Measurements from ENCODE around the gene ZNF727. TPM values are rescaled to one million over a fixed set of nuclear protein-coding genes. Genes with fewer than 3 reads are reported as not detected.
"Not testable (repeated sequence)": the region's sequence is repeated elsewhere in the genome, so short reads cannot be mapped to it uniquely, and the experiment has no call there.

ZNF727 gene
- total RNA-seq = 1 to 10 TPM in 1 of 2 experiments, under 1 TPM in 1; 0.84 to 1.1 TPM

DNA sequence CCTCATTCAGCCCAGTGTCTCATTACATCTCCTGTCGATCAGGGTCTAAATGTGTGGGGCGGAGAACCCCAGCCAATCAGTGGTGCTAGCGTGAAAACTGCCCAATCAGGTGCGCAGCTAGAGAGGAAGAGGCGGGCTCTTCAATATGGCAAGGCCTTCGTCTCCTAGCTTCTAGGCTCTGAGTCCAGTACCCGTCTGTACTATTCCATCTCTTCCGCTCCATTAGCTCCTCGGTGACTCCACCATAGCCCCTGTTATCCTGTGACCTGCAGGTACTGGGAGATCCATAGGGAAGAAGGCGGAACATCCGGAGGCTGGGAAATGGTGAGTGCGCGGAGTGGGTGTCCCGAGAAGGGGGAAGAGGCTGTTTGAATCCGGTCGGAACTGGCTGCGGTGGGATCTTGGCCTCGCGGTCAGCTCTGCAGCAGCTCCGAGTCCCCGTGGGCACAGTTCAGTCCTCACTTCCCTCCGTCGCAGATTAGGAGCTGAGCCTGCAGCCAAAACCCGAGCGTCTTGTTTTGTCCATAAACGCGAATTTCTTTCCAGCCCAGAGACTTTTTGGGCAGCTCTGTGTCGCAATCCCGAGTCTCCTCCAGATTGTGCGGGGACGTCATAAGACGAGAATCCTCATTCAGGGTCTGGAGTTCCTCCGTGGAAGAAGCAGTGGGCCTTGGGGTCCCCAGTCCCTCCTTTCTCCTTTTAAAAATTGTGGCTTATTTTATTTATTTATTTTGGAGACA, at the start of gene ZNF727:
TSS of gene ZNF727 (plus strand) at position 134 of the 740 bp plus-strand sequence. CDS start at position 322, 188 bp downstream.
- Mint-ChIP-seq H3K9me3 (ENCODE audit: low read depth) (peaks cover 29% of the 10 kb centered on the region), H3K27me3 (no peaks in the 10 kb centered on the region), H3K4me3 (peak within 1 kb of the TSS; percentile 73), H3K27ac (peak within 1 kb of the TSS; percentile 67), H3K4me1 (peaks cover 2% of the 10 kb centered on the region), H3K36me3 (ENCODE audit: low read depth) (peaks cover 10% of the 10 kb centered on the region)
- ATAC-seq = peak; percentile 95
- ChIA-PET CTCF (interaction anchor here (0.7 kb wide), 1 partner anchor 408 kb away, joined by 3 read pairs; no protein-coding TSS in a partner anchor), POLR2A (interaction anchor here (0.7 kb wide), 1 partner anchor 462 kb away, joined by 3 read pairs; no protein-coding TSS in a partner anchor)
- peak; percentile 55 for DNase-seq
- intact Hi-C loops (cut with DNase I, micrococcal nuclease) = no loop called here

DNA sequence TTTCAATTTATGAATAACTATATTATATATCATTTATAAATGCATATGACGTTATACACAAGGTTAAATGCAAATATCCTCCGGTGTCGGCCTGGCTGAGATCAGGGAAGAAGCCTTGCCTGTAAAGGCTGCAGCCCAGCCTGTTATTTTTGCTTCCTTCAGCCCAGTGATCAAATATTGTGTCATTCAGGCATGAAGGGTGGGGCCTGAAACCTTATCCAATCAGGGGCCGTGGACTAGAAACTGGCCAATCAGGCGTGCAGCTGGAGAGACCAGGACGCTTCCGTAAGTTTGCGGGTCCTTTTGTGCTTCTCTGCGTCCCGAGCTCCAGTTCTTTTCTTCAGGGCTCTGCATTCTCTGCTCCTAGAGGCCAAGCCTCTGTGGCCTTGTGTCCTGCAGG, 46.7 kb upstream of the ZNF727 start, which contains the start of gene ZNF722:
TSS of gene ZNF722 (plus strand) at position 301 of the 400 bp plus-strand sequence. CDS start 113 bp downstream, outside the sequence.
- H3K27me3 Mint-ChIP-seq = no peaks in the 10 kb centered on the region
- H3K36me3 Mint-ChIP-seq (ENCODE audit: low read depth) = peaks cover 4% of the 10 kb centered on the region
- no peak for ATAC-seq
- H3K9me3 Mint-ChIP-seq (ENCODE audit: low read depth) = peaks cover 16% of the 10 kb centered on the region
- no peak within 1 kb of the TSS for H3K4me3 Mint-ChIP-seq
- no peaks in the 10 kb centered on the region for H3K4me1 Mint-ChIP-seq
- ChIA-PET CTCF (no interaction called here), POLR2A (no interaction called here)
- no peak for DNase-seq
- no peak within 1 kb of the TSS for H3K27ac Mint-ChIP-seq
- intact Hi-C loops (cut with DNase I, micrococcal nuclease) = no loop called here

DNA sequence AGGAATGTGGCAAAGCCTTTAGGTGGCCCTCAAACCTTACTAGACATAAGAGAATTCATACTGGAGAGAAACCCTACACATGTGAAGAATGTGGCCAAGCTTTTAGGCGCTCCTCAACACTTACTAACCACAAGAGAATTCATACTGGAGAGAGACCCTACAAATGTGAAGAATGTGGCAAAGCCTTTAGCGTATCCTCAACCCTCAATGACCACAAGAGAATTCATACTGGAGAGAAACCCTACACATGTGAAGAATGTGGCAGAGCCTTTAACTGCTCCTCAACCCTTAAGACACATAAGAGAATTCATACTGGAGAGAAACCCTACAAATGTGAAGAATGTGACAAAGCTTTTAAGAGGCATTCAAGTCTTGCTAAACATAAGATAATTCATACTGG, 29.7 kb upstream of the ZNF727 start:
- DNase-seq; H3K36me3 Mint-ChIP-seq (ENCODE audit: low read depth); H3K4me1 Mint-ChIP-seq; POLR2A ChIA-PET; H3K27ac Mint-ChIP-seq; H3K4me3 Mint-ChIP-seq; ATAC-seq; H3K27me3 Mint-ChIP-seq; CTCF ChIA-PET; intact Hi-C loops (cut with DNase I, micrococcal nuclease): not testable (repeated sequence)
- peaks cover 46% of the 10 kb centered on the region for H3K9me3 Mint-ChIP-seq (ENCODE audit: low read depth)

DNA sequence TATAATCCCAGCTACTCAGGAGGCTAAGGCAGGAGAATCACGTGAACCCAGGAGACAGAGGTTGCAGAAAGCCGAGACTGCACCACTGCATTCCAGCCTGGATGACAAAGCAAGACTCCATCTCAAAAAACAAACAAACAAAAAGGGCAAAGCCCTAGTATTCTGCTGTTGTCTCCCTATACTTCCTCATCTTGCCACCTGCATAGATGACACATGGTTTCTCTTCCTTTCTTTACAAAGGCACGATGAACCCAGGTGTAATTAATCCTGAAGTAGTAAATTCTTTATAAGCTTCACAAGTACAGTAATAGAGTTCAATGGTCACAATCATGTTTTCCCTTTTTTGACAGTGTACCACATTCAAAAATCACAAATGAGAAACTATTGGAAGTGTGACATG, 9.8 kb upstream of the ZNF727 start:
- intact Hi-C loops (cut with DNase I, micrococcal nuclease) = loop anchor here in 1 of 2 experiments (10.0 kb wide), 1 partner anchor 49 kb away; no protein-coding TSS in a partner anchor
- no peak for ATAC-seq
- DNase-seq = no peak
- Mint-ChIP-seq H3K27ac (no peak overlapping the region), H3K27me3 (peaks cover 3% of the 10 kb centered on the region), H3K4me1 (no peaks in the 10 kb centered on the region), H3K36me3 (ENCODE audit: low read depth) (peaks cover 12% of the 10 kb centered on the region), H3K4me3 (no peak overlapping the region), H3K9me3 (ENCODE audit: low read depth) (peaks cover 30% of the 10 kb centered on the region)
- ChIA-PET CTCF (no interaction called here), POLR2A (no interaction called here)

DNA sequence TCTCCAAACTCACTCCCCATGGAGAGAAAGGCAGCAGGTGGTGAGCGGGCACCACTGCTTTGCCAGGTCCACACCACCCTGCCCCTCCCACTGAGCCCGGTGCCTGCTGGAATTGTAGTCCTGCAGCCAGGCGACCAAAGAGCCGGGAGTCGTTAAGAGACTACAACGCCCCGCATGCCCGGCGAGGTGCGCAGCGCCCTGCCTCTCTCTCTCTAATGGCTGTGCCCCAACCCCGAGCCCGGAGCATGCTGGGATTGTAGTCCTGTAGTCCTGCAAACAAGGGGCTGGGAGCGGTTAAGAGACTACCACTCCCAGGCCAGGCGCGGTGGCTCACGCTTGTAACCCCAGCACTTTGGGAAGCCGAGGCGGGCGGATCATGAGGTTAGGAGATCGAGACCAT, 8.1 kb upstream of the ZNF727 start:
- H3K4me3 Mint-ChIP-seq = no peak overlapping the region
- POLR2A ChIA-PET = no interaction called here
- no peak for DNase-seq

DNA sequence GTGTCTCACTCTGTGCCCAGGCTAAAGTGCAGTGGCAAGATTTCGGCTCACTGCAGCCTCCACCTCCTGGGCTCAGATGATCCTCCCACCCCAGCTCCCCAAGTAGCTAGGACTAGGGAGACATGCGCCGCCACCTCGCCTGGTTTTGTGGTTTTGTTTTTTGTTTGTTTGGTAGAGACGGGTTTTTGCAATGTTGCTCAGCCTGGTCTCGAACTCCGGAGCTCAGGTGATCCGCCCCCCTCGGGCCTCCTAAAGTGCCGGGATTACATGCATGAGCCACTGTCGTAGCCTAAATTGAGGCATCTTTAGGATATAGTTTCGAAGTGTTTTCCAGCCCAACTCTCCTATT, 781 bp downstream of the ZNF727 start:
- intact Hi-C loops (cut with DNase I, micrococcal nuclease) = no loop called here

More for the DNA sequence above, 8.1 kb upstream of the ZNF727 start:
- Mint-ChIP-seq H3K36me3 (ENCODE audit: low read depth) (peaks cover 12% of the 10 kb centered on the region), H3K9me3 (ENCODE audit: low read depth) (peaks cover 25% of the 10 kb centered on the region), H3K4me1 (no peaks in the 10 kb centered on the region), H3K27ac (no peak overlapping the region), H3K27me3 (peaks cover 3% of the 10 kb centered on the region)
- CTCF ChIA-PET = no interaction called here
- ATAC-seq = no peak
- intact Hi-C loops (cut with DNase I, micrococcal nuclease) = loop anchor here in 1 of 2 experiments (10.0 kb wide), 1 partner anchor 48 kb away; no protein-coding TSS in a partner anchor

DNA sequence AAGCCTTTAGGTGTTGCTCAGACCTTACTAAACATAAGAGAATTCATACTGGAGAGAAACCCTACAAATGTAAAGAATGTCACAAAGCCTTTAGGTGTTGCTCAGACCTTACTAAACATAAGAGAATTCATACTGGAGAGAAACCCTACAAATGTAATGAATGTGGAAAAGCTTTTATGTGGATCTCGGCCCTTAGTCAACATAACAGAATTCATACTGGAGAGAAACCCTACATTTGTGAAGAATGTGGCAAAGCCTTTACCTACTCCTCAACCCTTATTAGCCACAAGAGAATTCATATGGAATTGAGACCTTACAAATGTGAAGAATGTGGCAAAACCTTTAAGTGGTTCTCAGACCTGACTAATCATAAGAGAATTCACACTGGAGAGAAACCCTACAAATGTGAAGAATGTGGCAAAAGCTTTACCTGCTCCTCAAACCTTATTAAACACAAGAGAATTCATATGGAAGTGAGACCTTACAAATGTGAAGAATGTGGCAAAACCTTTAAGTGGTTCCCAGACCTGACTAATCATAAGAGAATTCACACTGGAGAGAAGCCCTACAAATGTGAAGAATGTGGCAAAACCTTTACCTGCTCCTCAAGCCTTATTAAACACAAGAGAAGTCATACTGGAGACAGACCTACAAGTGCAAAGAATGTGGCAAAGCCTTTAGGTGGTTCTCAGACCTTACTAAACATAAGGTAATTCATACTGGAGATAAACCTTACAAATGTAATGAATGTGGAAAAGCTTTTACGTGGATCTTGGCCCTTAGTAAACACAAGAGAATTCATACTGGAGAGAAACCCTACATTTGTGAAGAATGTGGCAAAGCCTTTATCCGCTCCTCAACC, 32.8 kb downstream of the ZNF727 start:
- H3K27ac Mint-ChIP-seq, H3K4me1 Mint-ChIP-seq, POLR2A ChIA-PET, H3K27me3 Mint-ChIP-seq, CTCF ChIA-PET, H3K4me3 Mint-ChIP-seq, DNase-seq, ATAC-seq: not testable (repeated sequence)
- intact Hi-C loops (cut with DNase I, micrococcal nuclease) = loop anchor here in 1 of 2 experiments (10.0 kb wide), 2 partner anchors 203 to 447 kb away; no protein-coding TSS in a partner anchor
- Mint-ChIP-seq H3K9me3 (ENCODE audit: low read depth) (peaks cover 64% of the 10 kb centered on the region), H3K36me3 (ENCODE audit: low read depth) (peaks cover 47% of the 10 kb centered on the region)

More for the DNA sequence above, 781 bp downstream of the ZNF727 start:
- Mint-ChIP-seq H3K27ac (no peak overlapping the region), H3K4me1 (peaks cover 2% of the 10 kb centered on the region), H3K36me3 (ENCODE audit: low read depth) (peaks cover 10% of the 10 kb centered on the region), H3K9me3 (ENCODE audit: low read depth) (peaks cover 29% of the 10 kb centered on the region), H3K4me3 (peak overlapping the region; percentile 73), H3K27me3 (no peaks in the 10 kb centered on the region)
- peak; percentile 6 for DNase-seq
- ChIA-PET CTCF (interaction anchor here (0.7 kb wide), 1 partner anchor 408 kb away, joined by 3 read pairs; no protein-coding TSS in a partner anchor), POLR2A (no interaction called here)
- ATAC-seq = no peak

DNA sequence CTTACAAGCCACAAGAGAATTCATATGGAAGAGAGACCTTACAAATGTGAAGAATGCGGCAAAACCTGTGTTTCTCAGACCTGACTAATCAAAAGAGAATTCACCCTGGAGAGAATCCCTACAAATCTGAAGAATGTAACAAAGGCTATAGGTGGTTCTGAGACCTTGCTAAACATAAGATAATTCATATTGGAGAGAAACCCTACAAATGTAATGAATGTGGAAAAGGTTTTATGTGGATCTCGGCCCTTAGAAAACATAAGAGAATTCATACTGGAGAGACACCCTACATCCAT, 33.4 kb downstream of the ZNF727 start:
- ChIA-PET CTCF (no interaction called here), POLR2A (no interaction called here)
- peaks cover 63% of the 10 kb centered on the region for H3K9me3 Mint-ChIP-seq (ENCODE audit: low read depth)
- ATAC-seq = no peak
- H3K4me1 Mint-ChIP-seq = no peaks in the 10 kb centered on the region
- H3K27ac Mint-ChIP-seq = no peak overlapping the region
- intact Hi-C loops (cut with DNase I, micrococcal nuclease) = loop anchor here in 1 of 2 experiments (10.0 kb wide), 2 partner anchors 204 to 446 kb away; no protein-coding TSS in a partner anchor
- DNase-seq = no peak
- H3K27me3 Mint-ChIP-seq = no peaks in the 10 kb centered on the region
- H3K4me3 Mint-ChIP-seq = no peak overlapping the region
- peaks cover 46% of the 10 kb centered on the region for H3K36me3 Mint-ChIP-seq (ENCODE audit: low read depth)

DNA sequence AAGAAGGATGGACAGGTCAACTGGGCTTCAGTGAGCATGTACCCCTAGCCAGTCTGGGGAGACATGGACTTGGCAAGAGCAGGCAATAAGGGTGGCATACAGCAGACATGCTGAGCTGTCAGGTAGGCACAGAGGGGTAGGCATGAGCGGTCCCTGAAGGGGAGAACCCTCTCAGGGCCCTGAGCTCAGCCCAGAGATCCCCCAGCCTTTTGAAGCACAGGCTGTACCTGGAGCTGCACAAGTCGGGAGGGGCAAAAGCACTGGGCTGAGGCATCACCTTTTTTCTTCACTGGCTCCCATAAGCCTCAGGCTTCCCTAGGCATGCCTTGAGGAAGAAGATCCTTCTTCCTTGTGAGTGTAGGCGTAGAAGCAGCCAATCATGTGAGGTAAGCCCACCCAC, 42.3 kb downstream of the ZNF727 start:
- Mint-ChIP-seq H3K9me3 (ENCODE audit: low read depth) (peaks cover 23% of the 10 kb centered on the region), H3K4me1 (no peaks in the 10 kb centered on the region), H3K27me3 (no peaks in the 10 kb centered on the region), H3K36me3 (ENCODE audit: low read depth) (no peaks in the 10 kb centered on the region), H3K27ac (no peak overlapping the region), H3K4me3 (no peak overlapping the region)
- intact Hi-C loops (cut with DNase I, micrococcal nuclease) = loop anchor here in 1 of 2 experiments (10.0 kb wide), 1 partner anchor 53 kb away; no protein-coding TSS in a partner anchor
- CTCF ChIA-PET = no interaction called here
- POLR2A ChIA-PET = no interaction called here
- DNase-seq (no peak), ATAC-seq (no peak)

DNA sequence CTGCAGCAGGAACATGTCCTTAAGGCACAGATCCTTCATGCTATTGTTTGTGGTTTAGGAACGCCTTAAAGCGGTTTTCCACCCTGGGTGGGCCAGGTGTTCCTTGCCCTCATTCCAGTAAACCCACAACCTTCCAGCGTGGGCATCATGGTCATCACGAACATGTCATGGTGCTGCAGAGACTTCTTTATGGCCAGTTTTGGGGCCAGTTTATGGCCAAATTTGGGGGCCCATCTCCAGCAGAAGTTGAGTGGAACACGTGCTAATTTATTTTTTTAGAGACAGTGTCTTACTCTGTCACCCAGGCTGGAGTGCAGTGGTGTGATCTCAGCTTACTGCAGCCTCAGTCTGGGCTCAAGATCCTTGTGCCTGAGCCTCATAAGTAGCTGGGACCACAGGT, 43.6 kb downstream of the ZNF727 start:
- peaks cover 27% of the 10 kb centered on the region for H3K9me3 Mint-ChIP-seq (ENCODE audit: low read depth)
- H3K4me3 Mint-ChIP-seq; DNase-seq; ATAC-seq; H3K27ac Mint-ChIP-seq; H3K36me3 Mint-ChIP-seq (ENCODE audit: low read depth); CTCF ChIA-PET; H3K4me1 Mint-ChIP-seq; H3K27me3 Mint-ChIP-seq; POLR2A ChIA-PET: not testable (repeated sequence)
- intact Hi-C loops (cut with DNase I, micrococcal nuclease) = loop anchor here in 1 of 2 experiments (10.0 kb wide), 1 partner anchor 54 kb away; no protein-coding TSS in a partner anchor
